Measurements from ENCODE around the gene PPM1B. TPM values are rescaled to one million over a fixed set of nuclear protein-coding genes. Genes with fewer than 3 reads are reported as not detected.
"Not testable (repeated sequence)": the region's sequence is repeated elsewhere in the genome, so short reads cannot be mapped to it uniquely, and the experiment has no call there.

The PPM1B gene
- total RNA-seq, 1 experiment from 2014 or later = 52.9 TPM

DNA sequence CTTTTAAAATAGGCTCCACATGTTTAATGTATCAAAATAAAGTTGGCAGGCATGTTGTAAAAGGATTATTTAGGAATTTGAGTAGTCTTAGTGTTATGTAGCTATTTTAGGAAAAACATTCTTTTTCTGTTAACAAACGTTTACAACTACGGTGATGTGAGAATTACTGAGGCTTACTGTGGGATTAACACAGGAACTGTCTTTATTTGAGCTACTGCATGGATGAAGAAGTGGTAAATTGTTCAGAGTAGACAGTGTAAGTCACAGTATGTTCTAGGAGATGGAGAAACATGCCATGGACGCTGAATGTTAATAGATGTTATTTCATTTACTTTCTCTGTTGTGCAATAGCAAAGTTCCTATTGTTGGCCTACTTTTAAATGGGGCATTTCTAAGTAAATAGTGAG is 1.6 kb downstream of the PPM1B start:
- H3K9me3 ChIP-seq (replicated peaks) = no peaks in the 10 kb centered on the region
- DNase-seq = peak in 1 of 2 experiments; percentile 55
- H3K4me3 ChIP-seq = peak overlapping the region; percentile 93
- no peaks in the 10 kb centered on the region for H3K36me3 ChIP-seq
- H3K27me3 ChIP-seq = no peaks in the 10 kb centered on the region
- peak overlapping the region; percentile 71; the same call in 1 of the 2 replicates for H3K27ac ChIP-seq
- peaks cover 8% of the 10 kb centered on the region for H3K4me1 ChIP-seq

- no peak for DNase-seq
- H3K27ac ChIP-seq = no peak overlapping the region; the same call in 1 of the 2 replicates
- H3K4me3 ChIP-seq = peak overlapping the region; percentile 93
These were observed 2.3 kb downstream of the PPM1B start for GRCh38 chr2:44171018-44171417.

GRCh38 chr2:44171442-44171841 is 2.8 kb downstream of the PPM1B start:
- DNase-seq = peak in 1 of 2 experiments; percentile 13
- not testable (repeated sequence) for H3K27ac ChIP-seq; H3K36me3 ChIP-seq; H3K4me1 ChIP-seq; H3K27me3 ChIP-seq; H3K9me3 ChIP-seq (replicated peaks)
- peak overlapping the region; percentile 93 for H3K4me3 ChIP-seq

More at GRCh38 chr2:44171018-44171417, 2.3 kb downstream of the PPM1B start:
- H3K9me3 ChIP-seq (replicated peaks) = no peaks in the 10 kb centered on the region
- no peaks in the 10 kb centered on the region for H3K36me3 ChIP-seq
- H3K27me3 ChIP-seq = no peaks in the 10 kb centered on the region
- H3K4me1 ChIP-seq = peaks cover 8% of the 10 kb centered on the region

DNA sequence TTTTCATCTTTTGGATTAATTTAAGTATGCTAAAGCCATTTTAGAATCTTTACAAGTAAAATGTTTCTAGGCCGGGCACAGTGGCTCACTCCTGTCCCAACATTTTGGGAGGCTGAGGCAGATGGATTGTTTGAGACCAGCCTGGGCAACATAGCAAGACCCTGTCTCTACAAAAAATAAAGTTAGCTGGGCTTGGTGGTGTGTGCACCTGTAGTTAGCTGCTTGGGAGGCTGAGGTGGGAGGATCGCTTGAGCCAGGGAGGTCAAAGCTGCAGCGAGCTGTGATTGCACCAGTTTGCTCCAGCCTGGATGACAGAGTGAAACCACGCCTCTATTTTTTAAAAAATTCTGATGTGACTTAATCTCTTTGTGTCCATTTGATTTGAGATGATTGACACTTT is 3.9 kb downstream of the PPM1B start:
- Histone ChIP-seq H3K27ac (no peak overlapping the region), H3K4me1 (peaks cover 8% of the 10 kb centered on the region), H3K4me3 (no peak overlapping the region), H3K9me3 (replicated peaks) (no peaks in the 10 kb centered on the region), H3K36me3 (0 out of 2 replicates have a peak, but pooled peaks cover 2% of the 10 kb centered on the region), H3K27me3 (no peaks in the 10 kb centered on the region)
- no peak for DNase-seq

DNA sequence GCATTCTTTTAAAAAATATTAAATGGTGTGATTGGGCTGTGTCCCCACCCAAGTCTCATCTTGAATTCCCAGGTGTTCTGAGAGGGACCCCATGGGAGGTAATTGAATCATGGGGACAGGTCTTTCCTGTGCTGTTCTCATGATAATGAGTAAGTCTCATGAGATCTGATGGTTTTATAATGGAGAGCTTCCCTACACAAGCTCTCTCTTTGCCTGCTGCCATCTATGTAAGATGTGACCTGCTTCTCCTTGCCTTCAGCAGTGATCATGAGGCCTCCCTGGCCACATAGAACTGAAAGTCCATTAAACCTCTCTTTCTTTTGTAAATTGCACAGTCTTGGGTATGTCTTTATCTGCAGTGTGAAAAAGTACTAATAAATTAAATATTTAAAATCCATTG is 10.3 kb downstream of the PPM1B start:
- H3K4me1 ChIP-seq = no peaks in the 10 kb centered on the region
- H3K36me3 ChIP-seq = peaks cover 17% of the 10 kb centered on the region; the same call in 1 of the 2 replicates
- H3K27ac ChIP-seq = no peak overlapping the region
- H3K27me3 ChIP-seq = no peaks in the 10 kb centered on the region
- DNase-seq = no peak
- no peak overlapping the region for H3K4me3 ChIP-seq
- H3K9me3 ChIP-seq (replicated peaks) = no peaks in the 10 kb centered on the region

DNA sequence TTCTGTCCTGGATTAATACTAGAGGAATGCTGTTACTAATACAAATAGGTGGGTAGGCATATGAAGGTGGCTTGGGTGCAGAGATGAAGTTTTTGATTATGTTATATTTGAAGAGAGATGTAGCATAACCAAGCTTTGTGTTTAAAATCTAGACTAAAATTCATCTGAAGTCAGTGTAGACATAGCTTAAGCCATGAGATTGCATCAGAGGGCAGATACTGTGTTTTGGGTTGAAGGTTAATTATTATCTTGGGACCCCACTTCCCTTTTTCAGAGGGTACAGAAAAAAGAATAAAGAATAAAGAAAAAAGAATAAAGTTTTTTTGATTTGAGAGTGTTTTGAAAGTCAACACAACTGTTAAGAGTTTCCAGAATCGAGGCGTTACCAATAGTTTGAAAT is 13.0 kb downstream of the PPM1B start:
- Histone ChIP-seq H3K36me3 (peaks cover 17% of the 10 kb centered on the region; the same call in 1 of the 2 replicates), H3K4me3 (no peak overlapping the region), H3K27me3 (no peaks in the 10 kb centered on the region), H3K4me1 (no peaks in the 10 kb centered on the region), H3K27ac (no peak overlapping the region), H3K9me3 (replicated peaks) (no peaks in the 10 kb centered on the region)
- no peak for DNase-seq

GRCh38 chr2:44184106-44184505 is 15.4 kb downstream of the PPM1B start:
- H3K27me3 ChIP-seq = no peaks in the 10 kb centered on the region
- H3K4me3 ChIP-seq = no peak overlapping the region
- DNase-seq = no peak
- H3K9me3 ChIP-seq (replicated peaks) = no peaks in the 10 kb centered on the region
- no peaks in the 10 kb centered on the region for H3K4me1 ChIP-seq
- no peak overlapping the region for H3K27ac ChIP-seq
- H3K36me3 ChIP-seq = peaks cover 7% of the 10 kb centered on the region; the same call in 1 of the 2 replicates

DNA sequence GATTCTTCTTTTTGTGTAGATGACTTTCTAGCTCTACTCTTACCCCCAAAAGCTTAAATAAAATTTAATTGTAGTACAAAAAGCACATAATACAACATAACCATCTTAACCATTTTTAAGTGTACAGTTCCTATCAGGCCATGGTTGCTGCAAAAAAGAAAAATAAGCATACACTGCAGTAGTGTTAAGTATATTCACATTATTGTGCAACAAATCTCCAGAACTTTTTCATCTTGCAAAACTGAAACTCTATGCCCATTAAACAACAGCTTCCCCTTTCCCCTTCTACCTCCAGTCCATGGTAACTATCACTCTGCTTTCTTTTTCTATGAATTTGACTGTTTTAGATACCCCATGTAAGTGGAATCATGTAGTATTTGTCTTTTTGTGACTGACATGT is 18.1 kb downstream of the PPM1B start:
- Histone ChIP-seq H3K9me3 (replicated peaks) (no peaks in the 10 kb centered on the region), H3K36me3 (no peaks in the 10 kb centered on the region), H3K27me3 (no peaks in the 10 kb centered on the region), H3K4me1 (no peaks in the 10 kb centered on the region), H3K27ac (no peak overlapping the region), H3K4me3 (no peak overlapping the region)
- DNase-seq = no peak

GRCh38 chr2:44187251-44187650 is 18.6 kb downstream of the PPM1B start:
- no peaks in the 10 kb centered on the region for H3K27me3 ChIP-seq
- H3K27ac ChIP-seq = no peak overlapping the region
- H3K36me3 ChIP-seq = no peaks in the 10 kb centered on the region
- no peak for DNase-seq
- no peak overlapping the region for H3K4me3 ChIP-seq
- no peaks in the 10 kb centered on the region for H3K4me1 ChIP-seq
- no peaks in the 10 kb centered on the region for H3K9me3 ChIP-seq (replicated peaks)

- Histone ChIP-seq H3K36me3 (0 out of 2 replicates have a peak, but pooled peaks cover 3% of the 10 kb centered on the region), H3K4me1 (no peaks in the 10 kb centered on the region), H3K4me3 (no peak overlapping the region), H3K27me3 (no peaks in the 10 kb centered on the region), H3K9me3 (replicated peaks) (no peaks in the 10 kb centered on the region), H3K27ac (no peak overlapping the region)
- no peak for DNase-seq
These were observed 20.0 kb downstream of the PPM1B start for GRCh38 chr2:44188696-44189095.

DNA sequence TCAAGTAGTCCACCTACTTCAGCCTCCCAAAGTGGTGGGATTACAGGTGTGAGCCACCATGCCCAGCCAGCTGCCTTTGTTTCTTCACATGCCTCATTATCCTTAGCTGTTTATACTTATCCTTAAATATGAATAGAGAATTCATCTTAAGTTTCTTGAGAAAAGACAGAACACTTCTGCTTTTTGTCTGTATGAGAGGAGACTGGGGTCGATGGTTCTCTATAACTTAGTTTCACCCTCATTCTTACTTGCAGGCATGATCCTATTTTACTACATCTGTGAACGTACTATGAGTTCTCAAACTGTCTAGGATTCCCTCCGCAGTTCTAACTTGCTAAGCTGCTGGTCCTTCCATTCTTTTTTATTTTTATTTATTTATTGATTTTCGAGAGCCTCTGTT is 20.4 kb downstream of the PPM1B start:
- no peaks in the 10 kb centered on the region for H3K27me3 ChIP-seq
- H3K4me1 ChIP-seq = no peaks in the 10 kb centered on the region
- H3K9me3 ChIP-seq (replicated peaks) = no peaks in the 10 kb centered on the region
- 0 out of 2 replicates have a peak, but pooled peaks cover 3% of the 10 kb centered on the region for H3K36me3 ChIP-seq
- H3K27ac ChIP-seq = no peak overlapping the region
- no peak overlapping the region for H3K4me3 ChIP-seq
- DNase-seq = no peak

DNA sequence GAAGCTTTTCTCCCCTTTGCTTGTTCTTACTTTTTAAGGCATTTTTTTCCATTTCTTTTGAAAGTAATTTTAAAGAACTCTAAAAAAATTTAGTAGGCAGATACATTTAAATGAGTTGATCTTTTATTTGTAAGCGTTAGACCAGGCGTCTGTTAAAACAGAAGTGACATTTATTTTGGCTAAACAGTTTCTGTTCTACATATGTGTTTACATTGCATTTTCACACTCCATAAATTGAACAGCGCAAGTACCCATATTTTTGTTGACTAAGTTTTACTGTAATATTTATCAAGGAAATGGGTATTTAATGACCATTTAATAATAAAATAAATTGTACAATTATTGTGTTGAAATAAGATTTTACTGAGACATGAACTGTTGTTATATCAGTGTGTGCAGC is 21.9 kb downstream of the PPM1B start:
- Histone ChIP-seq H3K27me3 (no peaks in the 10 kb centered on the region), H3K4me1 (no peaks in the 10 kb centered on the region), H3K36me3 (0 out of 2 replicates have a peak, but pooled peaks cover 3% of the 10 kb centered on the region), H3K27ac (no peak overlapping the region), H3K9me3 (replicated peaks) (no peaks in the 10 kb centered on the region), H3K4me3 (no peak overlapping the region)
- no peak for DNase-seq

DNA sequence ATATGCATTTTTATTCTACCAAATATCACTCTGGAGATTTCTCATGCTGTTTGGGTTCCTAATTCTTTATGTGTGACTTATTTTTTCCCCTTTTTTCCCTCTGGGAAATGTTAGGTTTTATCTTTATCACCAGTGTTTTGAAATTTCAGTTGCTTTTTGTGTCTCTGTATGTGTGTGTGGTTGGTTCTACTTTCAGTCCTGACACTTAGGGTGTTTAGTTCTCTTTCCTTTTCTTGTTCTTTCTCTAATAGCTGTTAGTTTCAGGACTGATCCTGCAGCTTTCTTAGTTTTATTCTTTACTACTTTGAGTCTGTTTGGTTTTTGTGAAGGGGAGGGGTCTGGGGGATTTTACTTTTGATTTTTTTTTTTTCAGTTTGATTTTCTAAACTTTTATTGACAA is 23.1 kb downstream of the PPM1B start:
- H3K27ac ChIP-seq = no peak overlapping the region
- H3K4me3 ChIP-seq = no peak overlapping the region
- no peaks in the 10 kb centered on the region for H3K4me1 ChIP-seq
- H3K36me3 ChIP-seq = 0 out of 2 replicates have a peak, but pooled peaks cover 3% of the 10 kb centered on the region
- DNase-seq = no peak
- H3K9me3 ChIP-seq (replicated peaks) = no peaks in the 10 kb centered on the region
- H3K27me3 ChIP-seq = no peaks in the 10 kb centered on the region

- Histone ChIP-seq H3K9me3 (replicated peaks) (no peaks in the 10 kb centered on the region), H3K36me3 (0 out of 2 replicates have a peak, but pooled peaks cover 3% of the 10 kb centered on the region), H3K4me3 (no peak overlapping the region), H3K27ac (no peak overlapping the region), H3K4me1 (no peaks in the 10 kb centered on the region), H3K27me3 (no peaks in the 10 kb centered on the region)
- no peak for DNase-seq
These were observed 24.0 kb downstream of the PPM1B start for GRCh38 chr2:44192646-44193045.

- Histone ChIP-seq H3K4me3 (no peak overlapping the region), H3K27ac (no peak overlapping the region), H3K27me3 (no peaks in the 10 kb centered on the region), H3K4me1 (no peaks in the 10 kb centered on the region), H3K9me3 (replicated peaks) (no peaks in the 10 kb centered on the region), H3K36me3 (0 out of 2 replicates have a peak, but pooled peaks cover 3% of the 10 kb centered on the region)
- no peak for DNase-seq
These were observed 27.0 kb downstream of the PPM1B start for GRCh38 chr2:44195714-44196113.

GRCh38 chr2:44197816-44198215 is 29.1 kb downstream of the PPM1B start:
- H3K9me3 ChIP-seq (replicated peaks) = no peaks in the 10 kb centered on the region
- no peak overlapping the region for H3K4me3 ChIP-seq
- no peaks in the 10 kb centered on the region for H3K27me3 ChIP-seq
- H3K36me3 ChIP-seq = peaks cover 11% of the 10 kb centered on the region; the same call in 1 of the 2 replicates
- no peak overlapping the region for H3K27ac ChIP-seq
- DNase-seq = no peak
- no peaks in the 10 kb centered on the region for H3K4me1 ChIP-seq

Data from SJCRH30 (cell line).